ENCODE data around the gene FBXW12. TPM values are rescaled to one million over a fixed set of nuclear protein-coding genes. Genes with fewer than 3 reads are reported as not detected.
"Not testable (repeated sequence)": the region's sequence is repeated elsewhere in the genome, so short reads cannot be mapped to it uniquely, and the experiment has no call there.

FBXW12 gene
- polyA plus RNA-seq, 6 donors from 2014 or later = not detected

DNA sequence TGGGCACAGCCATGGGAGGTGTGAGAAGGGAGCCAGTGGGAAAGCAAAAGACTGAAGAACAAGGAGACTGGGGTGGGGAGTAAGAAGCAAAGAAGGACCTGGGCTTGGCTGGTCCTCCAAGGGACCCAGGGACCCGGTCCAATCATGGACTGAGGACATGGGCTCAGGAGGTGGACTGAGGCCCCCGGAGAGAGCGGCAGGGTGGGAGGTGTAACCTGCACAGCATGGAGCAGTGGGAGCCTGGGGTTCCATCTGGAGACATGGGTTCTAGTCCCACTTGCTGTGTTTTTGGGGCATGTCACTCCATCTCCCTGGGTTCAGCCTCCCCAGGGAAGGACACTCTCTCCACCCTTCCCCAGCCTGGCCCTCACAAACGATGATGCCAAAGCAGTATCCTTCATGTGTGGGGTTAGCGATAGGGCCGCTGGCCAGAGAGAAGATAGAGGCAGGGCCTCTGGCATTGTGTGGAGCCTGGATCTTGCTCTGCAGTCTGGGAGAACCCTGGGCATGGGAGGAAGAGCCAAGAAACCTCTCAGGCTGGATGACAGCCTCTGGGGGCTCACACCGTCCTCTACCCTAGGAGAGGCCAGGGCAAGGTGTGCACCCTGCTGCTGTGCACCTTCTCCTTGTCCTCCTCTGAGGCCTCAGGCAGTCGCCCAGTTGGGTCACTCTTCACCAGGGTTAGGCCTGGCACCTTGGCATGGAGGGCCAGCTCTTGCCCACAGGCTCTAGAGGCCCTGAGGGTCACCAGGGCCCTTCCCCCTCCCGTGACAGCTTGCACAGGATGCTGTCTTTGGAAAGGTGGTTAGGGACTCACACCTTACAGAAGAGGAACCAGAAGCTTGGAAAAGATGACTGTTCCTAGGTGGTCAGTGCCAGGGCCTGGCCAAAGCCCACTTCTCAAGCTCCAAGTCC, 26.0 kb downstream of the FBXW12 start:
- H3K27me3 Mint-ChIP-seq = peaks cover 7 to 30% (median 19%) of the 10 kb centered on the region in 3 donors
- no peak overlapping the region for H3K4me3 Mint-ChIP-seq
- no peaks in the 10 kb centered on the region for H3K9me3 Mint-ChIP-seq
- ATAC-seq (ENCODE audit: low read depth in 2 of 2) (no peak), DNase-seq (no peak)
- no peaks in the 10 kb centered on the region for H3K36me3 Mint-ChIP-seq
- H3K4me1 Mint-ChIP-seq = no peaks in the 10 kb centered on the region
- H3K27ac Mint-ChIP-seq = no peak overlapping the region

DNA sequence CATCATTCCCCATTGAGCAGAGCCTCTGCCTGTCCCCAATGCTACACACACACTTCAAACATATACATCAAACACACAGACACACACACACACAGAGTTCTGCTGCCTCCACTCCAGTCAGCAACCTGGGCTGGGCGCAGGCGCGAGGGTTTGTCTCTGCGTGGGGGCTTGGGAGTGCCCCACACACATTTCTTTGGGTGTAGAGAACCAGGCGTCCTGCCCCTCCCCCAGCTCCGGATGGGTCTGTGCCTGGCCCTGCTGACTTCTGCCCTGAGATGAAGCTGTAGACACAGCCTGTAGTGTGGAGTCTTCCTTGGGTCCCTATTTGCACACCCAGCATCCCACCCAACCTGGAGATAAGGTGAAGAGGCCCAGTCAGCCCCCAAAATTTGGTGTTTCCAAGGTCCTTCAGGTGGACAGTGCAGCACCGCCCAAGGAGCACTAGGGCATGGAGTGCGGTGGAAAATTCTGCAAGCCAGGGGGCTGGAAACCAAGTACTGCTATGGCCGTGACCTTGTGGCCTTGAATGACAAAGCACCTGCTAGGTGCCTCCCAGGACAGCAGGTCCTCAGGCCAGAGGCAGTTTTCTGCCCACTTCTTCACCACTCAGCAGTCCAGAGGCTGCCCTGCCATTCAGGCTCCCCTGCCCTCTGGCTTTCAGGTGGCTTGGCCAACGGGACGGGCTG, 26.8 kb downstream of the FBXW12 start:
- DNase-seq (no peak), ATAC-seq (ENCODE audit: low read depth in 2 of 2) (no peak)
- peaks cover 7 to 26% (median 13%) of the 10 kb centered on the region in 3 donors for H3K27me3 Mint-ChIP-seq
- no peak overlapping the region for H3K27ac Mint-ChIP-seq
- H3K4me1 Mint-ChIP-seq = no peaks in the 10 kb centered on the region
- H3K36me3 Mint-ChIP-seq = no peaks in the 10 kb centered on the region
- H3K4me3 Mint-ChIP-seq = no peak overlapping the region
- no peaks in the 10 kb centered on the region for H3K9me3 Mint-ChIP-seq

DNA sequence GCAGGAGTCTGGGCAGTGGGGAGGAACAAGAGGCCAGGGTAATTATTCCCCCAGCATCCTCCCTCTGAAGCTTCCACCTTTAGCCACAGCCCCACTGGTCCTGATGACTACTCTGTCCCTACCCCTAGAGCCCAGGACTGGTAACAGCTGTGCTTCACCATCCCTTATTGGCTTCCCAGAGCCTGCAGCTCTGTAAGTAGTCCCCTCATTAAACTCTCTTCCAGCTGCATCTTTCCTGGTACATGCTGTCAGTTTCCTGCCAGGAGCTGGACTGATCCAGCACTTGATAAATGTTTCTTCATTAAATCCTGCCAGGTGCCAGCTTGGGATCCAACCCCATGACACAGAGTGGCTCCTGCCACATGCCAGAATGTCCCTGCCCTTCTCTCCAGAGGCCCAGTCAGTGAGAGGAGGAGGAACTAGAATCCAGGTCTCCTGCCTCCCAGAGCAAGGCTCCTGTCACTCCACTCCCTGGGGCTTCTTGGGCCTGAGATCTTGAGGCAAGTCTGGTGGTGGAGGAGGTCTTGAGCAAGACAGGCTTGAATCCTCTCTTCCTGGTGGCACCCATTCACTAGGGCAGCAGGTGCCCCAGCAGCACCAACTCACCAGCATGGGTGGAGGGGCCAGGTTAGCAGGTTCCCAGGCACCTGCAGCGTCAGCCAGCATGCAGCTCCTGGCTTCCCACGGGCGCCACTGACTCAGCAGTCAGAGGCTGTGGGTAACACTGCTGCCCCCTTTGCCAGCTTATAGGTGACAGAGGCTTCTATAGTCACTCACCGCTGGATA, 27.6 kb downstream of the FBXW12 start:
- Mint-ChIP-seq H3K27ac (peak overlapping the region in 1 of 6 donors; percentile 57), H3K36me3 (no peaks in the 10 kb centered on the region), H3K4me1 (no peaks in the 10 kb centered on the region), H3K9me3 (no peaks in the 10 kb centered on the region), H3K27me3 (peaks cover 7 to 26% (median 11%) of the 10 kb centered on the region in 3 donors), H3K4me3 (peak overlapping the region in 1 of 8 donors; percentile 47)
- DNase-seq (no peak), ATAC-seq (ENCODE audit: low read depth in 2 of 2) (no peak)

DNA sequence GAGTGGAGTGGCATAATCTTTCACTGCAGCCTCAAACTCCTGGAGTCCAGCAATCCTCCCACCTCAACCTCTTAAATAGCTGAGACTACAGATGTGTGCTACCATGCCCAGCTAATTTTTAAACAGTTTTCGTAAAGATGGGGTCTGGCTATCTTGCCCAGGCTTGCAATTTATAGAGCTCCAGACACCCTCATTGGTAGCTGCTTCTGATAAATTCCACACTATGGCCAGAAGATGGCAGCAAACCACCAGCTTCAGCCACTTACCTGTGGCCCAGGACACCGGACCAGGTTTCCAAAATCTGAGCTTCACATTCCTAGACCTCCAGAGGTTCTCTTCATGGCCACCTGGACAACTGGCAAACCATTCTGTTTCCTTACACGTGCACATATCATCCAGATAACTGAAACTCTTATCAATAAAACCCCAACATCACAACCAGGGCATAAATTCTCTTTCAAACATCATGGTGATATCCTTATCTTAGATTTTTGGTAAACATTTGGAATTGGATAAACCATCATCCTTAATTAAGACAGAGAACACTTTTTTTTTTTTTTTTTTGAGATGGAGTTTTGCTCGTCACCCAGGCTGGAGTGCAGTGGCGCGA, 28.9 kb downstream of the FBXW12 start:
- Mint-ChIP-seq H3K27me3 (peaks cover 0 to 21% (median 3%) of the 10 kb centered on the region in 3 donors), H3K36me3 (no peaks in the 10 kb centered on the region)

DNA sequence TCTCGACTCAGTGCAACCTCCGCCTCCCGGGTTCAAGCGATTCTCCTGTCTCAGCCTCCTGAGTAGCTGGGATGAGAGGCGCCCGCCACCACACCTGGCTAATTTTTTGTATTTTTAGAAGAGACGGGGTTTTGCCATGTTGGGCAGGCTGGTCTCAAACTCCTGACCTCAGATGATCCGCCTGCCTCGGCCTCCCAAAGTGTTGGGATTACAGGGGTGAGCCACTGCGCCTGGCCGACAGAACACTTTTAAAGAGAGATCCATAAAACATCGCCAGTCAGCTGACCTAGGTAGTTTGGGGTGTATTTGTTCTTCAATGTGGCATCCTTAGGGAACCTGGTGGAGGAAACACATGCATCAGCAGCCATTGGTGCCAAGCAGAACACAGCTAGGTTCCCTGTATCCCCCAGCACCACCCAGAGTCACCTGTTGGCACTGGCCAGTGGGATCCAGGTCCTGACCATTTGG, 29.4 kb downstream of the FBXW12 start:
- not testable (repeated sequence) for H3K9me3 Mint-ChIP-seq; ATAC-seq (ENCODE audit: low read depth in 2 of 2); H3K4me3 Mint-ChIP-seq; DNase-seq; H3K27ac Mint-ChIP-seq; H3K36me3 Mint-ChIP-seq; H3K4me1 Mint-ChIP-seq
- H3K27me3 Mint-ChIP-seq = peaks cover 0 to 19% (median 0%) of the 10 kb centered on the region in 3 donors

More for the DNA sequence above, 28.9 kb downstream of the FBXW12 start:
- no peaks in the 10 kb centered on the region for H3K9me3 Mint-ChIP-seq
- ATAC-seq (ENCODE audit: low read depth in 2 of 2) = peak; percentile 80 to 91
- no peaks in the 10 kb centered on the region for H3K4me1 Mint-ChIP-seq
- DNase-seq = peak; percentile 66
- no peak overlapping the region for H3K27ac Mint-ChIP-seq
- no peak overlapping the region for H3K4me3 Mint-ChIP-seq

DNA sequence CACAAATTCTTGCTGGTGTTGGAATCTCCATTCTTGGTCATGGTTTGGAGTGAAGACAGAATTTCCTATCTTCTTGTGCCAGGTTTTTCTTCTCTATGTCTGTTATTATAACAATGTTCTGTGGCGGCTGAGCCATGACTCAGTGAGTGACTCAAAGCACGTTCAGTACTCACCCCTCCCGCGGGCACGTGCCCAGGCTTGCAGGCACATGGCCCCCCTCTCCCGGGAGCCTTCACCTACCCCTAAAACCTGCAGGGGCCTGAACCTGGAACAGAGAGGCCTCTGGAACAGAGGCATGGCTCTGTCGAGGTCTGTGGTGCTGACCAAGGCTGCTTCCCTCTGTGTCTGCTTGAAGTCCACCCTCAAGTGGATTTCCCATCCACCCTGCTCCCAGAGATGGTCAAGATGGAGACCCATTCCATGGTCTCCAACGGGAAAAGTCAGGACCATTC, 30.3 kb downstream of the FBXW12 start:
- Mint-ChIP-seq H3K4me1 (no peaks in the 10 kb centered on the region), H3K27me3 (peaks cover 0 to 15% (median 0%) of the 10 kb centered on the region in 3 donors), H3K4me3 (peak overlapping the region in 1 of 8 donors; percentile 1), H3K36me3 (no peaks in the 10 kb centered on the region), H3K9me3 (no peaks in the 10 kb centered on the region), H3K27ac (no peak overlapping the region)
- DNase-seq = no peak
- ATAC-seq (ENCODE audit: low read depth in 2 of 2) = no peak

DNA sequence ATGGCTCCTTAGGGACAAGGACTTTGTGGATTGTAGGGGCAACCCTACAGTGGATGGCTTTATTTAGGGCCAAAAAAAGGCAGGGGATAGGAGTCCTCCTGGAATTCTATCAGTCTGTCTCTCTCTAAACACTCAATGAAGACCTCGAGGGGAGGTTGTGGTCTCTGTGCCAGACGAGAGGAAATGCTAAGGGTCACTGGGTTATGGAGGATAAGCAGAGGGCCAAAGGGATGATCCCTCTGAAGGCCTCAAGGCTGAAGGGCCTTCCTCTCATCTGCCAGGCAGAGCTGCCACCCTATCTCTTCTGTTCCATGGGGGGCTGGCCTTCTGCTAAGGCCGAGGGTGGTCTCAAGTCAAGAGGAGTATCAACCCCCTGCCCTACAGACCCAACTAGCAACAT, 30.9 kb downstream of the FBXW12 start:
- no peak for ATAC-seq (ENCODE audit: low read depth in 2 of 2)
- Mint-ChIP-seq H3K4me1 (no peaks in the 10 kb centered on the region), H3K27me3 (peaks cover 0 to 15% (median 0%) of the 10 kb centered on the region in 3 donors), H3K4me3 (no peak overlapping the region), H3K27ac (peak overlapping the region in 2 of 6 donors; percentile 57 to 88), H3K9me3 (no peaks in the 10 kb centered on the region), H3K36me3 (no peaks in the 10 kb centered on the region)
- no peak for DNase-seq

DNA sequence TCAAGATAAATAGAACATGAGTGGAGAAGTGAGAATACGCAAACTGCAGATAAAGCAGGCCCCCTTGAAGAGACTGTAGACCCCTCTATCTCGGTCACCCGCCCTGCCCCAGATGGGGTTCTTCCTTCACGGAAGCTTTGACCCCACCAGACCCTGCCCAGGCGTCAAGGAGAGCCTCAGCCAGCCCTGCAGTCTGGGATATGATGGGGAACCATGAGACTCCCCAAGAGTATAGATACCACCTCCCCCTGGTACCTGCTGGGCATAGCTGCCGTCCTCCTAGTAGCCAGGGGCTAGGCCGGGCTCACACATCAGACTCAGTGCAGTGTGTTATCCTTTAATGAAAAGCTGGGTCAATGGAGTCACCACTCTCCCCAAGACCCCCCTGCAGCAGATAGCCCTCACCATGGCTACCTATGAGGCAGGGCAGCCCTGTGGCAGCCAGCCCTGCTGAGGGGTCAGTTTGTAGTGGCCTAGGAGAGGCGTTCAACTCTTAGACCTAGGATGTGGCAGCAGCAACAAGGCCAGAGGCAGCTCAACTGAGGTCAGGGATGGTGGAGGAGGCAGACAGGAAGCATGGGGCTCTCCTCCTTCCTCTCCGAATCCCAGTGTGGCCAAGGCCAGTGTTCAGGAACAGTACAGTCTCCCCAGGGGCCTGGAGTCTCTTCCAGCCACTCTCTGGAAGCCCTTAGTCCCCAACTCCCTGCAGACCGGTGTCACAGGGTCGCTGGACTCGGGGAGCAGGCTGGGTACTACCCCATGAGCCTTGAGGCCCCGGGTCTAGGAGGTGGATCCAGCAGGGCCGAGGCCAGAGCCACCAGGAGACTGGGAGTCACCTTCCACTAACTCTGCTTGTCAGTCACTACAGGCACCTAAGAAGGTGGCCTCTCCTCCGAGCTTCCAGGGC, 31.8 kb downstream of the FBXW12 start:
- Mint-ChIP-seq H3K4me3 (no peak overlapping the region), H3K4me1 (no peaks in the 10 kb centered on the region), H3K36me3 (no peaks in the 10 kb centered on the region), H3K27me3 (peaks cover 0 to 12% (median 0%) of the 10 kb centered on the region in 3 donors), H3K27ac (peak overlapping the region in 2 of 6 donors; percentile 49 to 57), H3K9me3 (no peaks in the 10 kb centered on the region)
- DNase-seq (no peak), ATAC-seq (ENCODE audit: low read depth in 2 of 2) (no peak)

DNA sequence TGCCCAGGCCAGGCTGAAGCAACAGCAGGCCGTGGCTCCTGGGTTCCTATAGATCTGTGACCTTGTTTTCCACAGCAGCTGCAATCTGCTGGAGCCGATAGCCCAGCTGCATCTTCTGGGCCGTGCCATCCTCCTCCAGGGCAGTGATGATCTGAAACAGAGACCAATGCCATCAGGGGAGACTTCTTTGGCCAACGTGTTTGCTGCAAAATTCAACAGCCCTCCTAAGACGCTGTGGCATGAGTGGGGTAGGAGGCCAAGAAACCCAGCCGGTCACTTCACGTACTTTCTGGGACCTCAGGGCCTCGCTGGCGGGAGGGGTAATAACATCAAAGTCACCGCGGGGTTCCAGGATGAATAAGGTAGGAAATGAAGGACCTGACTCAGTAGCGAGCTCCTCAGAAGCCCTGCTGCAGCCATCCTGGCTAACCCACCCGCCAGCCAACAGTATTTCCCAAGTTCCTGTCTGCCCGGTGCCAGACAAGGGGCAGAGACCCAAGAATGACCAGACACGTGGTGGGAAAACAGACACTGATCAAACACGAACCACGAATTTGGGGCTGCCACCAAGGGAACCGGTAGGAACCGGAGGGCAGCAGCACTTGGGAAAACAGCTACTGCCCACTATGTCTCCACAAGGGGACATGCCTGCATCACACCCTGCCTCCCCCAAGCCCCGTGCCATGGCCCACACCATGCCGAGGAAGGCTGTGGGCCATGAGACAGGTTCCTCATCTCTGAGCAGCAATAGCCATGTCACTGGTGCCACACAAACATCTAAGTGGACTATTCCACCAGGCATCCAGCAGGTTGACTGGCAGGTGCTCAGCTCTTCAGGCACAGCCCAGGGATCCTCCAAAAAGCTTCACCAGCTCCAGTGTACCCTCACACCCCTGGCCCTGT, 32.7 kb downstream of the FBXW12 start:
- no peaks in the 10 kb centered on the region for H3K36me3 Mint-ChIP-seq
- H3K27ac Mint-ChIP-seq = no peak overlapping the region
- peaks cover 0 to 5% (median 0%) of the 10 kb centered on the region in 3 donors for H3K27me3 Mint-ChIP-seq
- no peaks in the 10 kb centered on the region for H3K9me3 Mint-ChIP-seq
- DNase-seq (no peak), ATAC-seq (ENCODE audit: low read depth in 2 of 2) (no peak)
- no peaks in the 10 kb centered on the region for H3K4me1 Mint-ChIP-seq
- no peak overlapping the region for H3K4me3 Mint-ChIP-seq

DNA sequence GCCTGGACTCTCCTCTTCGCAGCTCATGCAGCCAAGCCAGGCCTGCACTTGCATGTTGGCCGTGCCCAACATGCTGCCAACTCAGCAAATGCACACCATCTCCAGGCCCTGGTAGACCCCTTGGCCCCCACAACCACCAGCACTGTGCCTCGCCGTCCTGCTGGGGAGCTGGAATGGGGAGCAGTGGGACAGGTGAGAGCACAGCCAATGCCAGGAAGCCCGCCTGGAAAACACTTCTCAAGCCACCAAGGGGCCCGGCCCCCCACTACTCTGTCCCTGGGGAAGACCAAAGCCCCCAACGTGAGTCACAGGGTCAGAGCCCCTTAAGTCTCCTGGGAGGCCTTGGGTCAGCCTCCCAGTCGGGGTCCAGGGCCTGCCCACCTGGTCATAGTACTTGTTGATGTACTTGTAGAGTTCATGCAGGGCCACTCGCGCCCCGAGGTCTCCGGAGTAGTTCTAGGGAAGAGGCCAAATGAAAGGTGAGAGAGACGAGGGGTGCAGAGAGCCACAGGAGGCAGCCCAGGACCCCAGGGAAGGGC, 33.4 kb downstream of the FBXW12 start:
- DNase-seq (no peak), ATAC-seq (ENCODE audit: low read depth in 2 of 2) (no peak)
- H3K36me3 Mint-ChIP-seq = no peaks in the 10 kb centered on the region
- H3K27me3 Mint-ChIP-seq = peaks cover 0 to 4% (median 0%) of the 10 kb centered on the region in 3 donors
- no peak overlapping the region for H3K4me3 Mint-ChIP-seq
- no peaks in the 10 kb centered on the region for H3K9me3 Mint-ChIP-seq
- H3K27ac Mint-ChIP-seq = no peak overlapping the region
- no peaks in the 10 kb centered on the region for H3K4me1 Mint-ChIP-seq

DNA sequence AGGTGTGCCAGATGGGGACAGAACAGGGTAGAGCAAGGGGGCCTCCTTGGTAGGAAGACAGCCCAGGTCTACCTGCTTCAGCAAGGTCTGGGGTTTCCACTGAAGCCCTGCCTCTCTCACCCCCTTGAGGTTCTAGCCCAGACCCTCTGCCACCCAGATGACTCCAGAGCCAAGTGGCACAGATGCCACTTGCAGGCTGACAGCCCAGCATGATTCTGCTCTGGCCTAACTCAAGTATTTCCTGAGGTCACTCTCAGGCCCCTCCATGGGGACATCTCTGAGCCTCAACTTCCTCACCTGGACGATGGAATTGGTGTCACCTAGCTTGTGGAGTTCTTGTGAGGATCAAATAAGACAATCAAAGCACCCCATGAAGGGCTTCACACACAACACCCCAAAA, 34.0 kb downstream of the FBXW12 start:
- Mint-ChIP-seq H3K27ac (peak overlapping the region in 1 of 6 donors; percentile 30), H3K27me3 (no peaks in the 10 kb centered on the region)

More for the DNA sequence above, 34.0 kb downstream of the FBXW12 start:
- Mint-ChIP-seq H3K9me3 (no peaks in the 10 kb centered on the region), H3K36me3 (no peaks in the 10 kb centered on the region), H3K4me1 (no peaks in the 10 kb centered on the region), H3K4me3 (peak overlapping the region in 1 of 8 donors; percentile 6)
- DNase-seq (no peak), ATAC-seq (ENCODE audit: low read depth in 2 of 2) (no peak)
